Measurements from ENCODE around the gene CLCF1. TPM values are rescaled to one million over a fixed set of nuclear protein-coding genes. Genes with fewer than 3 reads are reported as not detected.

The CLCF1 gene
- polyA plus RNA-seq, 1 donor (not counting 4 experiments of a cell fraction or from before 2014, with no cell fraction given): 2.7 TPM

DNA sequence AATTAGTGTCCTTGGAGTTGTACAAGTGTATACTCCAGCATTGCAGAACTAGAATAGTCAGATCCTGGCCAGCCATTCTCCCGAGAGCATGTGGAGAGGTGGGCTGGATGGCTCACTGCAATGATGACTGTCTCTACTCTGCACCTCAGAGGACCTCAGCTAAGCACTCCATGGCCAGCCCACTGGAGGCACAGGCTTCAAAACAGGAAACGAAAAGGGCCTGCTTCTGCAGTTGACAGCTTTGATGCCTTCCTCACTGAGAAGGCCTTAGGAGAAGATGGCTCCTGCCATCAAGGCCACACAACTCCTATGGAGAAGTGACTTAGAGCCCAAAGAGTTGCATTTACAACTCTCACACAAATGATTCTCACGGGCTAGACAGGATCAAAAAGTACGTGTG is 29.1 kb downstream of the CLCF1 start:
- Histone ChIP-seq H3K27ac (ENCODE audit: control insufficient read depth, insufficient read depth, low read length) (no peak overlapping the region), H3K9ac (ENCODE audit: control insufficient read depth, extremely low read depth, insufficient read depth, low read length) (no peak overlapping the region), H3K9me1 (ENCODE audit: control insufficient read depth, extremely low read depth, insufficient read depth, low read length) (peaks cover 3% of the 10 kb centered on the region), H4K20me1 (ENCODE audit: control insufficient read depth, extremely low read depth, insufficient read depth, low read length) (no peaks in the 10 kb centered on the region), H3K9me3 (ENCODE audit: control insufficient read depth, low read depth, low read length) (no peaks in the 10 kb centered on the region), H3K4me2 (ENCODE audit: control insufficient read depth, extremely low read depth, insufficient read depth, low read depth, low read length) (no peak overlapping the region), H2AFZ (ENCODE audit: control insufficient read depth, low read length) (no peak overlapping the region), H3K4me3 (ENCODE audit: control insufficient read depth in 2 of 3, extremely low read depth in 1 of 3, insufficient read depth in 2 of 3, low read depth in 1 of 3, low read length in 3 of 3) (no peak overlapping the region), H3K36me3 (ENCODE audit: control insufficient read depth in 2 of 2, extremely low read depth in 1 of 2, insufficient read depth in 2 of 2, low read length in 2 of 2) (no peaks in the 10 kb centered on the region), H3K79me2 (ENCODE audit: control insufficient read depth, insufficient read depth, low read length) (no peaks in the 10 kb centered on the region), H3K4me1 (ENCODE audit: control insufficient read depth, extremely low read depth, insufficient read depth, low read length) (peaks cover 20% of the 10 kb centered on the region), H3K27me3 (ENCODE audit: control insufficient read depth, extremely low read depth, insufficient read depth, low read length) (no peaks in the 10 kb centered on the region)
- no peak for DNase-seq (ENCODE audit: low read depth, low spot score)
- dilution Hi-C loops (cut with MboI; ENCODE audit: extremely low pct_ligation_motif_present, low sequenced_read_pairs): no loop called here
- FAIRE-seq: no peak
- TF ChIP-seq, protein P1, sequence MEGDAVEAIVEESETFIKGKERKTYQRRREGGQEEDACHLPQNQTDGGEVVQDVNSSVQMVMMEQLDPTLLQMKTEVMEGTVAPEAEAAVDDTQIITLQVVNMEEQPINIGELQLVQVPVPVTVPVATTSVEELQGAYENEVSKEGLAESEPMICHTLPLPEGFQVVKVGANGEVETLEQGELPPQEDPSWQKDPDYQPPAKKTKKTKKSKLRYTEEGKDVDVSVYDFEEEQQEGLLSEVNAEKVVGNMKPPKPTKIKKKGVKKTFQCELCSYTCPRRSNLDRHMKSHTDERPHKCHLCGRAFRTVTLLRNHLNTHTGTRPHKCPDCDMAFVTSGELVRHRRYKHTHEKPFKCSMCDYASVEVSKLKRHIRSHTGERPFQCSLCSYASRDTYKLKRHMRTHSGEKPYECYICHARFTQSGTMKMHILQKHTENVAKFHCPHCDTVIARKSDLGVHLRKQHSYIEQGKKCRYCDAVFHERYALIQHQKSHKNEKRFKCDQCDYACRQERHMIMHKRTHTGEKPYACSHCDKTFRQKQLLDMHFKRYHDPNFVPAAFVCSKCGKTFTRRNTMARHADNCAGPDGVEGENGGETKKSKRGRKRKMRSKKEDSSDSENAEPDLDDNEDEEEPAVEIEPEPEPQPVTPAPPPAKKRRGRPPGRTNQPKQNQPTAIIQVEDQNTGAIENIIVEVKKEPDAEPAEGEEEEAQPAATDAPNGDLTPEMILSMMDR (optimal IDR thresholded peaks at IDR 0.05 in 1 of 3, IDR thresholded peaks at IDR 0.05 in 1 of 3, conservative IDR thresholded peaks at IDR 0.05 in 1 of 3; ENCODE audit: extremely low read depth in 1 of 3, insufficient read depth in 2 of 3, low read length in 3 of 3): no peak
- no peak for TF ChIP-seq EZH2 (IDR thresholded peaks at IDR 0.05; ENCODE audit: low read length)

DNA sequence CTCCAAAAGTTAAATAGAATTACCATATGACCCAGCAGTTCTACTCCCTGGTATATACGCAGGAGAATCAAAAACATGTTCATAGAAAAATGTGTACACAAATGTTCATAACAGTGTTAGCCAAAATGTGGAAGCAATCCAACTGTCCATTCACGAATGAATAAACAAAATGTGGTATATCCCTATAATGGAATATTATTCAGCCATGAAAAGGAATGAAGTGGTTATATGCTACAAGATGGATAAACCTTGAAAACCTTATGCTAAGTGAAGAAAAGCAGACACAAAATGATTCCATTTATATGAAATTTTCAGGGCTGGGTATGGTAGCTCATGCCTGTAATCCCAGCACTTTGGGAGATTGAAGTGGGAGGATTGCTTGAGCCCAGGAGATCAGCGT is 36.1 kb downstream of the CLCF1 start:
- Histone ChIP-seq H3K9me3 (ENCODE audit: control insufficient read depth, low read depth, low read length) (no peaks in the 10 kb centered on the region), H3K4me2 (ENCODE audit: control insufficient read depth, extremely low read depth, insufficient read depth, low read depth, low read length) (no peak overlapping the region), H3K27me3 (ENCODE audit: control insufficient read depth, extremely low read depth, insufficient read depth, low read length) (no peaks in the 10 kb centered on the region), H3K79me2 (ENCODE audit: control insufficient read depth, insufficient read depth, low read length) (no peaks in the 10 kb centered on the region), H3K4me1 (ENCODE audit: control insufficient read depth, extremely low read depth, insufficient read depth, low read length) (peaks cover 6% of the 10 kb centered on the region), H3K27ac (ENCODE audit: control insufficient read depth, insufficient read depth, low read length) (no peak overlapping the region), H3K4me3 (ENCODE audit: control insufficient read depth in 2 of 3, extremely low read depth in 1 of 3, insufficient read depth in 2 of 3, low read depth in 1 of 3, low read length in 3 of 3) (no peak overlapping the region), H3K36me3 (ENCODE audit: control insufficient read depth in 2 of 2, extremely low read depth in 1 of 2, insufficient read depth in 2 of 2, low read length in 2 of 2) (peaks cover 0 to 1% of the 10 kb centered on the region in 2 experiments), H3K9me1 (ENCODE audit: control insufficient read depth, extremely low read depth, insufficient read depth, low read length) (no peaks in the 10 kb centered on the region), H4K20me1 (ENCODE audit: control insufficient read depth, extremely low read depth, insufficient read depth, low read length) (no peaks in the 10 kb centered on the region), H2AFZ (ENCODE audit: control insufficient read depth, low read length) (no peak overlapping the region), H3K9ac (ENCODE audit: control insufficient read depth, extremely low read depth, insufficient read depth, low read length) (no peak overlapping the region)
- TF ChIP-seq, protein P1 (optimal IDR thresholded peaks at IDR 0.05 in 1 of 3, IDR thresholded peaks at IDR 0.05 in 1 of 3, conservative IDR thresholded peaks at IDR 0.05 in 1 of 3; ENCODE audit: extremely low read depth in 1 of 3, insufficient read depth in 2 of 3, low read length in 3 of 3): no peak
- TF ChIP-seq EZH2 (IDR thresholded peaks at IDR 0.05; ENCODE audit: low read length): no peak
- FAIRE-seq (no peak), DNase-seq (ENCODE audit: low read depth, low spot score) (no peak)
- dilution Hi-C loops (cut with MboI; ENCODE audit: extremely low pct_ligation_motif_present, low sequenced_read_pairs): no loop called here

Measured in keratinocyte (primary cell).